LNCaP clone FGC (cell line): Measurements from ENCODE around the gene VAV2.

Experiments
- DNase-seq: peaks from one replicate; pipeline ENCODE4 v3.0.0-alpha.2; 2011; ENCODE audit warnings: low read depth
- H3K4me3 ChIP-seq: 2 replicates; pipeline ENCODE4 v1.5.1; 2011; ENCODE audit warnings: mild to moderate bottlenecking, low read depth, low read length, control low read depth
- TF ChIP-seq, protein P1 (sequence below): IDR thresholded peaks from 2 replicates; pipeline ENCODE4 v1.5.1; 2012; ENCODE audit warnings: mild to moderate bottlenecking; ENCODE audit not compliant: control insufficient read depth, insufficient read depth; ENCODE audit errors: extremely low read depth

The VAV2 gene

DNA sequence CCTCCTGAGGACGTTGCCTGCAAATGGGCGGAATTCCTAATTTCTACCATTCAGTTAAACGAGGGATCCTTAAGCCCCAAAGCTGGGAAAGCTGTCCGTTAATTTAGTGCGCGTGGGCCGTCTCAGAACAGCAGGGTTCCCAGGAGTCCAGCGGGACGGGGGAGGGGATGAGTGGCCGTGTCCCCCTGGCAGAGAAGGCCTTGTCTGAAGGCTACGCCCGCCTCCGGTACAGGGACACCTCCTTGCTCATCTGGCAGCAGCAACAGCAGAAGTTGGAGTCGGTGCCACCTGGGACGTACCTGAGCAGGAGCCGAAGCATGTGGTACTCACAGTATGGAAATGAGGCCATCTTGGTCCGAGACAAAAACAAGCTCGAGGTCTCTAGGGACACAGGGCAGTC lies 34.5 kb upstream of the VAV2 start:
- no peak for DNase-seq
- TF ChIP-seq, protein P1, sequence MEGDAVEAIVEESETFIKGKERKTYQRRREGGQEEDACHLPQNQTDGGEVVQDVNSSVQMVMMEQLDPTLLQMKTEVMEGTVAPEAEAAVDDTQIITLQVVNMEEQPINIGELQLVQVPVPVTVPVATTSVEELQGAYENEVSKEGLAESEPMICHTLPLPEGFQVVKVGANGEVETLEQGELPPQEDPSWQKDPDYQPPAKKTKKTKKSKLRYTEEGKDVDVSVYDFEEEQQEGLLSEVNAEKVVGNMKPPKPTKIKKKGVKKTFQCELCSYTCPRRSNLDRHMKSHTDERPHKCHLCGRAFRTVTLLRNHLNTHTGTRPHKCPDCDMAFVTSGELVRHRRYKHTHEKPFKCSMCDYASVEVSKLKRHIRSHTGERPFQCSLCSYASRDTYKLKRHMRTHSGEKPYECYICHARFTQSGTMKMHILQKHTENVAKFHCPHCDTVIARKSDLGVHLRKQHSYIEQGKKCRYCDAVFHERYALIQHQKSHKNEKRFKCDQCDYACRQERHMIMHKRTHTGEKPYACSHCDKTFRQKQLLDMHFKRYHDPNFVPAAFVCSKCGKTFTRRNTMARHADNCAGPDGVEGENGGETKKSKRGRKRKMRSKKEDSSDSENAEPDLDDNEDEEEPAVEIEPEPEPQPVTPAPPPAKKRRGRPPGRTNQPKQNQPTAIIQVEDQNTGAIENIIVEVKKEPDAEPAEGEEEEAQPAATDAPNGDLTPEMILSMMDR = no peak
- H3K4me3 ChIP-seq = peak overlapping the region; percentile 88

DNA sequence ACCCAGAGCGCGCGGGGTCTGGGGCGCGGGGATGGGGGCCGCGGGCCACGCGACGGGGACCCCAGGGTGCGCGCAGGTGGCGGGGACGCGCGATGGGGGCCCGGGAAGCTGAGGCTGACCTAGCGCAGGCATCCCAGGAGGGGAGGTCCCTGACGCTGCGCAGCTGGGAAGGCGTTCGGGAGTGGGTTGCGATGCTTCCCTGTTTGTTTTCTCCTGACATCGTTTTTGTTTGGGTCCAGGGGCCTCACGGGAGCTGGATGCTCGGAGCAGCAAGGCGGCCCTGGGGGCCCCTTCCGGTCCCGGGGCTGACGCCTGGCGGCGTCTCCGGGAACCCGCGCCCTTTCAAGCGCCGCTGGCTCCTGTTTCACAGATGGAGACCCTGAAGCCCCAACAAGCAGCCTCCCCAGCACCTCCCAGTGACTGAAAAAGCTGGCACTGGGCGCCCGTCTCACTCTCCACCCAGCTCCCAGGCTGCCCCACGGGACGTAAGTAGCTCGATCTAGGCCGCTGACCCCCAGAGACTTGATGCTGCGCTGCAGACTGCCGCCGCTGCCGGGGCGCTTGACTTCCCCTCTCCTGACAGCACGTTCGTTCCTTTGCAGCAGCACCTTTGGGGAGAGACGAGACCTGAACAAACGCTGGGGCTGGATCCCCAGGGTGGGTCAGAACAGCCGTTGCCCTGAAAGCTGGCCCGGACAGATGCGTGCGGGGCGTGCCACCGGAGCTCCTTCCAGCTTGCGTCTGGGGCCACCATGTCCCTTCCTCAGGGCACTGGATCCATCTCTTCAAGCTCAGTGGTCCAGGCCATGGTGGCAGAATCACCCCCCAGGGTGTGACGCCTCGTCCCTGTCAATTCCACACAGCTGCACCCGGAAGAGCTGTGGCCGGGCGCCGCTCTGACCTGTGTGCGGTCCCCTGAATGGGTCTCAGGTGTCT lies 33.8 kb upstream of the VAV2 start:
- no peak for DNase-seq
- peak overlapping the region; percentile 88 for H3K4me3 ChIP-seq
- TF ChIP-seq, protein P1 = no peak

- peak; percentile 97 for DNase-seq
- TF ChIP-seq, protein P1 = no peak
- peak within 1 kb of the TSS; percentile 88 for H3K4me3 ChIP-seq
Measured at GRCh38 chr9:134024828-134025605, 32.9 kb upstream of the VAV2 start, which contains the start of gene BRD3OS. TSS of gene BRD3OS (plus strand) at chr9:134025481. CDS start at chr9:134026748, 1,267 bp downstream.

DNA sequence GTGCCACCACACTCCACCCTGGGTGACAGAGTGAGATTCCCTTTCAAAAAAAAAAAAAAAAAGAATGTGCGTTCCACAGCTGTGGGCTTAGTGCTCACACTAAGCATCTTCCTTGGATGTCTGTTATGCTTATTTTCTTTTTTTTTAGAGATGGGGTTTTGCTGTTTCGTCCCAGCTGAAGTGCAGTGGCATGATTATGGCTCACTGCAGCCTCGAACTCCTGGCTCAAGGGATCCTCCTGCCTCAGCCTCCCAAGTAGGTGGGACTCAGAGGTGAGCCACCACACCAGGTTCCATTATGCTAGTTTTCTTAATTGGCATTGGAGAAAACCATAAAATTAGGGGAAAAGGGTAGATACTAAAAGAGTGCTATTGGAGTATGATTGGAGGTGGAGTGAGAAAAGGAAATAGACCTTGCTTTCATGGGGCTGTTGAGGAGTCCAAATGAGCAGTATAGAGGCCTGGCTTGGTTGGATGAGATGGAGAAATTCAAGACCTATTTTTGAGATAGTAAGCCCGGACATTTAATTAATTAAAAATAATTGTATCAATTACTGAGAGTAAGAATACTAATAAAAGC lies 32.2 kb upstream of the VAV2 start:
- peak overlapping the region; percentile 40 for H3K4me3 ChIP-seq
- TF ChIP-seq, protein P1 = no peak
- DNase-seq = no peak

DNA sequence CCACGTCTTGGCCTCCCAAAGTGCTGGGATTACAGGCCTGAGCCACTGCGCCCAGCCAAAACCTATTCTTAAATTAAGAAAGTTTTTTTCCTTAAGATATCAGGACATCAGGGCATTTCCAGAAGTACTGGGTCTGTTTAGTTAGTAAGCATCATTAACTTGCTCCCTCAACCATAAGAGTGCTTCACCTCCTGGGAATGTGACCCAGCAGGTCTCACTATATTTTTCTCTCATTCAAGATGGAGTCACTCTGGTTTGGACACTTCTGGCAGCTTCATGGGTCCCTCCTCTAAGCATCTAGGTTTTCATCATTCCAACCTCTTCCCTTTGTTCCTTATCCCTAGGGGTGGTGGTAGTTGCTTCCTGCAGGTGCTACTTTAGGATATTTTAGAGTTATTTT lies 22.8 kb upstream of the VAV2 start:
- no peak overlapping the region for H3K4me3 ChIP-seq
- no peak for DNase-seq
- TF ChIP-seq, protein P1 = no peak

DNA sequence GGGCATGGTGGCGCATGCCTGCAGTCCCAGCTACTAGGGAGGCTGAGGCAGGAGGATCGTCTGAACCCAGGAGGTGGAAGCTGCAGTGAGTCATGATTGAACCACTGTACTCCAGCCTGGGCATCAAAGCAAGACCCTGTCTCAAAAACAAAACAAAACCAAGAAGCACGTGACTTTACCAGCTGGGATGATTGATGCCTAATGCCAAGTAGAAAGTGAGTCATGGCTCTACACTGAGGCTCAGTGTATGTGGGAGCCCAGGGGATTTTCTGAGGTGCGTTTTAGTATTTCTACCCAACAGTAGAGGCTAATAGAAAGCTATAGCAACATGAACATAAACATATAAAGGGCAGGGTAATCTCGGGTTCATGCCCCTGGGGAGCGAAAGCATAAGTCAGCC lies 19.3 kb upstream of the VAV2 start:
- no peak for DNase-seq
- H3K4me3 ChIP-seq = no peak overlapping the region
- TF ChIP-seq, protein P1 = no peak
